Upper lobe of left lung (tissue), 6 donors: ENCODE data around the gene BICRA. TPM values are rescaled to one million over a fixed set of nuclear protein-coding genes. Genes with fewer than 3 reads are reported as not detected.

ENCODE experiments used
- ATAC-seq, 2 donors: fragments of 200-7000 bp; cut with Tn5 transposase; one replicate each; pipeline ENCODE4 v1.9.1; 2022; ENCODE audit warnings: mild to moderate bottlenecking in 2 of 2, moderate library complexity in 2 of 2; ENCODE audit not compliant: low FRiP score in 2 of 2
- DNase-seq, 2 donors: peaks; one replicate each; pipeline ENCODE4 v3.0.0-alpha.2; 2019 to 2020
- H3K27ac ChIP-seq, 4 donors: fragments of 200-600 bp; sonication (generic); one replicate each; pipeline ENCODE4 v1.5.1; 2016 to 2019
- H3K27me3 ChIP-seq, 4 donors: fragments of 200-600 bp; sonication (generic); one replicate each; pipeline ENCODE4 v1.5.1; 2017 to 2019
- H3K36me3 ChIP-seq, 4 donors: fragments of 200-600 bp; sonication (generic); one replicate each; pipeline ENCODE4 v1.5.1; 2016 to 2019
- H3K4me1 ChIP-seq, 4 donors: fragments of 200-600 bp; sonication (generic); one replicate each; pipeline ENCODE4 v1.5.1; 2018 to 2019
- H3K4me3 ChIP-seq, 4 donors: fragments of 200-600 bp; sonication (generic); one replicate each; pipeline ENCODE4 v1.5.1; 2017 to 2019; ENCODE audit warnings: mild to moderate bottlenecking in 2 of 4, moderate library complexity in 1 of 4
- H3K9me3 ChIP-seq, 4 donors: fragments of 200-600 bp; sonication (generic); one replicate each; pipeline ENCODE4 v1.5.1; 2018 to 2019
- EP300 ChIP-seq, 4 donors: sonication (generic); formaldehyde crosslinking; IDR thresholded peaks; one replicate each; pipeline ENCODE4 v1.5.1; 2017; ENCODE audit warnings: antibody characterized with exemption in 4 of 4, control low read depth in 2 of 4
- POLR2A ChIP-seq, 4 donors: fragments of 450-650 bp; IDR thresholded peaks; one replicate each; pipeline ENCODE4 v1.5.1; 2016 to 2017; ENCODE audit warnings: antibody characterized with exemption in 4 of 4, mild to moderate bottlenecking in 2 of 4
- POLR2AphosphoS5 ChIP-seq, 2 donors: sonication (generic); formaldehyde crosslinking; IDR thresholded peaks; one replicate each; pipeline ENCODE4 v1.5.1; 2017; ENCODE audit warnings: antibody characterized with exemption in 2 of 2
- WGBS, 2 donors: methylation state at CpG; one replicate each; pipeline ENCODE4 v1.1.5; 2017 to 2018; 5-methylcytosine and 5-hydroxymethylcytosine counted together
- total RNA-seq, 6 donors: library from RNA; depleted of rRNA in 4 of 6; stranded (reverse); fragments of >200 nt in 4 of 6; gene quantifications; one replicate each; pipeline versions ENCODE4 v1.1.0 to v1.2.1, GENCODE V29; 2016 to 2021
- TF ChIP-seq, protein P1 (sequence below), 6 experiments: fragments of 450-650 bp in 4 of 6; fragments of 200-600 bp in 2 of 6; sonication (generic) in 2 of 6; IDR thresholded peaks; one replicate each; pipeline ENCODE4 v1.5.1; 2016 to 2019; ENCODE audit warnings: antibody characterized with exemption in 6 of 6
- donor health status: DM: no; HTN: no; CAD: no; lungs with moderate emphysema.
- donor health status: DM: no; HTN: yes; CAD: no; lungs with severe emphysema.

The BICRA gene
- total RNA-seq, 6 donors from 2014 or later = 5.0 to 66.1 (median 15.2) TPM

DNA sequence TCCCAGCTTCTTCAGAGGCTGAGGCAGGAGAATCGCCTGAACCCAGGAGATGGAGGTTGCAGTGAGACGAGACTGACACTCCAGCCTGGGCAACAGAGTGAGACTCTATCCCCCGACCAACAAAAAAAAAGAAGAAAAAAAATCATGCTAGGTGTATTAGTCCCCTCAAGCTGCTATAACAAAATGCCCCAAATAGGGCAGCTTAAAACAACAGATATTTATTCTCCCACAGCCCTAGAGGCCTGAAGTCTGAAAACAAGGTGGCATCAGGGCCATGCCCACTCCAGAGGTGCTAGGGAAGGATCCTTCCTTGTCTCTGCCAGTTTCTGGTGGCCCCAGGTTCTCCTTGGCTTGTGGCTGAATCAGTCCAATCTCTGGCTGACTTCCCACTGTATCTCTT is 95.7 kb downstream of the BICRA start:
- Histone ChIP-seq H3K27ac (no peak overlapping the region), H3K36me3 (peaks cover 14 to 44% (median 29%) of the 10 kb centered on the region in 4 donors), H3K27me3 (no peaks in the 10 kb centered on the region), H3K9me3 (no peaks in the 10 kb centered on the region), H3K4me3 (no peak overlapping the region), H3K4me1 (no peaks in the 10 kb centered on the region)
- ATAC-seq = no peak
- DNase-seq = no peak
- 90 to 96% methylated on average over 3 of the region's 3 CpGs for WGBS, 2 donors
- TF ChIP-seq POLR2AphosphoS5 (IDR thresholded peaks at IDR 0.05) (no peak), EP300 (IDR thresholded peaks at IDR 0.05) (no peak), POLR2A (IDR thresholded peaks at IDR 0.05) (no peak)
- TF ChIP-seq, protein P1, sequence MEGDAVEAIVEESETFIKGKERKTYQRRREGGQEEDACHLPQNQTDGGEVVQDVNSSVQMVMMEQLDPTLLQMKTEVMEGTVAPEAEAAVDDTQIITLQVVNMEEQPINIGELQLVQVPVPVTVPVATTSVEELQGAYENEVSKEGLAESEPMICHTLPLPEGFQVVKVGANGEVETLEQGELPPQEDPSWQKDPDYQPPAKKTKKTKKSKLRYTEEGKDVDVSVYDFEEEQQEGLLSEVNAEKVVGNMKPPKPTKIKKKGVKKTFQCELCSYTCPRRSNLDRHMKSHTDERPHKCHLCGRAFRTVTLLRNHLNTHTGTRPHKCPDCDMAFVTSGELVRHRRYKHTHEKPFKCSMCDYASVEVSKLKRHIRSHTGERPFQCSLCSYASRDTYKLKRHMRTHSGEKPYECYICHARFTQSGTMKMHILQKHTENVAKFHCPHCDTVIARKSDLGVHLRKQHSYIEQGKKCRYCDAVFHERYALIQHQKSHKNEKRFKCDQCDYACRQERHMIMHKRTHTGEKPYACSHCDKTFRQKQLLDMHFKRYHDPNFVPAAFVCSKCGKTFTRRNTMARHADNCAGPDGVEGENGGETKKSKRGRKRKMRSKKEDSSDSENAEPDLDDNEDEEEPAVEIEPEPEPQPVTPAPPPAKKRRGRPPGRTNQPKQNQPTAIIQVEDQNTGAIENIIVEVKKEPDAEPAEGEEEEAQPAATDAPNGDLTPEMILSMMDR (IDR thresholded peaks at IDR 0.05) = no peak

DNA sequence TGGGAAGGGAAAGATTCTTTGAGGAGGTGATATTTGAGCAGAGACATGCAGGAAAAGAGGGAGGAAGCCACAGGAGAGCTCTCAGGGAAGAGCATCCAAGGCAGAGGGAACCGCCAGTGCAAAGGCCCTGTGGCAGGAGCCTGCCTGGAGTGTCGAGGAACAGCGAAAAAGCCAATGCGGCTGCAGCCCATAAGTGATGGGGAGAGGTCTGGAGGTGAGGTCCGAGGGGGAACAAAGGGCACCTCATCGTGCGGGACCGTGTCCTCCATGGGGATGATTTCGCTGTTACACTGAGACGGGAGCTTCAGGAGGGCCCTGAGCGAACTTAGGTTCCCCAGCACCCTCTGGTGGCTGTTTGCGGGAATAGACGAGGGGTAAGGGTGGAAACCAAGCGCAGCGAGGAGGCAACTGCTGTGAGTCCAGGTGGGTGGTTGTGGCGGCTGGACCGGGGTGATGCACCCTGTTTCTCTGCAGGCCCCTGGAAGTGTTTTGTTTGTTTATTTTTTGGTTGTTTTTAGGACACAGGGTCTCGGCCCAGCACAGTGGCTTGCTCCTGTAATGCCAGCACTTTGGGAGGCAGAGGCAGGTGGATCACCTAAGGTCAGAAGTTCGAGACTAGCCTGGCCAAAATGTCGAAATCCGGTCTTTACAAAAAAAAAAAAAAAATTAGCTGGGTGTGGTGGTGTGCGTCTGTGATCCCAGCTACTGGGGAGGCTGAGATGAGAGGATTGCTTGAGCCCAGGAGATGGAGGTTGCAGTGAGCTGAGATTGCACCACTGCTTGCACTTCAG is 98.4 kb downstream of the BICRA start:
- no peaks in the 10 kb centered on the region for H3K4me1 ChIP-seq
- TF ChIP-seq, protein P1 (IDR thresholded peaks at IDR 0.05) = peak; percentile 76 to 89 (median 84)
- TF ChIP-seq POLR2AphosphoS5 (IDR thresholded peaks at IDR 0.05) = no peak
- WGBS, 2 donors = 21 to 25% methylated on average over 22 of the region's 22 CpGs
- no peak overlapping the region for H3K4me3 ChIP-seq
- ATAC-seq (peak; percentile 88 to 91), DNase-seq (peak in 1 of 2 donors; percentile 67)
- no peaks in the 10 kb centered on the region for H3K9me3 ChIP-seq
- no peak overlapping the region for H3K27ac ChIP-seq
- H3K27me3 ChIP-seq = no peaks in the 10 kb centered on the region
- peaks cover 4 to 17% (median 9%) of the 10 kb centered on the region in 4 donors for H3K36me3 ChIP-seq

DNA sequence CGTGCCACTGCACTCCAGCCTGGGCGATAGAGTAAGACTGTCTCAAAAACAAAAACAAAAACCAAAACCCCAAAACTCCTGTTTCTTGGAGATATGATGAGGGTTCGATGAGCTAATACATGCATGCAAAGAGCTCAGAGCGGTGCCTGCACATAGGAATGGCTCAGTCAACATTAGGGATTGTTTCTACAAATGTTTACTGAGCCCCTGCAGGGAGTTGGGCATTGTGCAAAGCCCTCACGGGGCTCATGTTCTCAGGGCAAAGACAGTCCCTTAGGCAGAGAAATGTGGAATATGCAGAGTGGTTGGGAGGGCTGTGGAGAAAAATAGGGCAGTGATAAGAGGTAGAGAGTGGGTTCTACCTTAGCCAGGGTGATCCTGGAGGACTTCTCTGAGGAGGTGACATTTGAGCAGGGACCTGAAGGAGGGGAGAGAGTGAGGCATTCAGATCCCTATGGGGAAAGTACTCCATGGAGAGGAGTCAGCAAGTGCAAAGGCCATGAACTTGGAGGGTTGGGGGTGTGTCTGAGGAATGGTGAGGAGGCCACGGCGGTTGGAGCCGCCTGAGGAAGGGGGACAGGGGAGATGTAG is 102.8 kb downstream of the BICRA start:
- ATAC-seq (no peak), DNase-seq (no peak)
- Histone ChIP-seq H3K27me3 (no peaks in the 10 kb centered on the region), H3K27ac (no peak overlapping the region), H3K9me3 (no peaks in the 10 kb centered on the region), H3K36me3 (peaks cover 0 to 7% (median 4%) of the 10 kb centered on the region in 4 donors), H3K4me3 (no peak overlapping the region), H3K4me1 (peaks cover 15 to 16% (median 16%) of the 10 kb centered on the region in 4 donors)
- WGBS, 2 donors = 86 to 92% methylated on average over 8 of the region's 8 CpGs
- TF ChIP-seq EP300 (IDR thresholded peaks at IDR 0.05) = no peak
- no peak for TF ChIP-seq POLR2AphosphoS5 (IDR thresholded peaks at IDR 0.05)

DNA sequence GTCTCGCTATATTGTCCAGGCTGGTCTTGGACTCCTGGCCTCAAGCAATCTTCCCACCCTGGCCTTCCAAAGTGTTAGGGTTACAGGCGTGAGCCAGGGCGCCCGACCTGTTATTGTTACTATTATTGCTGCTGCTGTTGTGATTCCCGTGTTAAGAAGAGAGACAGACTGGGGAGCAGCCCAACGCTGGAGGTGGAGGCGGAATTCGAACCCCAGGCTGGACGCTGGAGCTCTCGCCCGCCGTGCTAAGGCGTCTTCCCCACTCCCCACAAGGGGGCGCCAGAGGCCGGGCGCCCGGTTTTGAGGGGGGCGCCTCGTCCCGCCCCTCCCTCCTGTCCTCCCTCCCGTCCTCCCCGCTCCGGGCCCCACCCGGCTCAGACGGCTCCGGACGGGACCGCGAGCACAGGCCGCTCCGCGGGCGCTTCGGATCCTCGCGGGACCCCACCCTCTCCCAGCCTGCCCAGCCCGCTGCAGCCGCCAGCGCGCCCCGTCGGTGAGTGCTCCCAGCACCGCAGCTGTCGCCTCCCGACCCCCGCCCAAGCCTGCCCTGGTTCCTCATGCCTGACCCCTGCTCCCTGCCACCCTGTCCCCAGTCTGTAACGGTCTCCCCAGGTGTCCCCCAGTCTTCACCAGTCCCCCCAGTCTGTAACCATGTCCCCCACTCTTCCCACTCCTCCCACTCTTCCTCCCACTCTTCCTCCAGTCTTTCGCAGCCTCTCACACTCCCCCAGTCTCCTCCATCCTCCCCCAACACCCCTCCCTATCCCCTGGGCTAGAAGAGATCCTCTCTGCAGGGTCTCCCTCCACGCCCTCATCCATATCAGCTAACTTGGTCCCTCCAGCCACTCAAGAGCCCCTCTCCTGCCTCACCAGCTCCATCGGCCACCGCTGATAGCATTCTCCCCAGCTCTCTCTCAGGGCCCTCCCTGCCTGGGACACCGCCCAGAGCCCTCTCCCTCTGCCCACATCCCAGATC is 104.4 kb downstream of the BICRA start, which contains the start of gene EHD2:
TSS of gene EHD2 (plus strand) at position 377 of the 976 bp plus-strand sequence. CDS start 3,191 bp downstream, outside the sequence.
- peak within 1 kb of the TSS; percentile 80 to 94 (median 88) for H3K27ac ChIP-seq
- no peaks in the 10 kb centered on the region for H3K27me3 ChIP-seq
- TF ChIP-seq EP300 (IDR thresholded peaks at IDR 0.05) (no peak), POLR2A (IDR thresholded peaks at IDR 0.05) (peak in 3 of 4 donors; percentile 21 to 77 (median 51)), POLR2AphosphoS5 (IDR thresholded peaks at IDR 0.05) (peak; percentile 82 to 88)
- TF ChIP-seq, protein P1 (IDR thresholded peaks at IDR 0.05) = peak; percentile 91 to 98 (median 94)
- no peaks in the 10 kb centered on the region for H3K9me3 ChIP-seq
- peak; percentile 69 to 94 for DNase-seq
- H3K4me1 ChIP-seq = peaks cover 25 to 32% (median 29%) of the 10 kb centered on the region in 4 donors
- H3K4me3 ChIP-seq = peak within 1 kb of the TSS; percentile 53 to 92 (median 79)
- 14 to 16% methylated on average over 13 of the region's 52 CpGs for WGBS, 2 donors
- H3K36me3 ChIP-seq = peaks cover 0 to 23% (median 12%) of the 10 kb centered on the region in 4 donors
- ATAC-seq = peak; percentile 94 to 98
